ELF-1 (cell line): ENCODE results near the gene DMD.

Source experiments
- DNase-seq: peaks from one replicate; pipeline ENCODE4 v3.0.0-alpha.2; 2016; ENCODE audit warnings: low read depth, low spot score

DMD gene

DNA sequence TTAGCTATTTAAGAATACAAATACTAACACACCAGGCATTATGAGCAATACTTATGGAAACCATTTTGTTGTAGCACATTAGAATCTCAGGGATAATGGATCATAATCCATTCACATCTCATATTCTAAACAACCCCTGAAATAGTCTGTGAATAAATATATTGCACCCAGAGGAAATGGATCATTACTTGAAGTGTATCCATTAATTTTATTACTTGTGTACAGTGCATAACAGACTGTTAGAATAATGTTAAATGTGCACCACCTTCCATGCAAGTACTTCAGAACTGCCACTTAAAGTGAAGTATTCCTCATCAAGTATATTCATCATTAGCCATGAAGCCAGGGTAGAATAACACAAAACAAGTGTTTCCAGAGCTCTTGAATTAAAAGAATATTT, 715.5 kb downstream of the DMD start:
- DNase-seq = no peak

DNA sequence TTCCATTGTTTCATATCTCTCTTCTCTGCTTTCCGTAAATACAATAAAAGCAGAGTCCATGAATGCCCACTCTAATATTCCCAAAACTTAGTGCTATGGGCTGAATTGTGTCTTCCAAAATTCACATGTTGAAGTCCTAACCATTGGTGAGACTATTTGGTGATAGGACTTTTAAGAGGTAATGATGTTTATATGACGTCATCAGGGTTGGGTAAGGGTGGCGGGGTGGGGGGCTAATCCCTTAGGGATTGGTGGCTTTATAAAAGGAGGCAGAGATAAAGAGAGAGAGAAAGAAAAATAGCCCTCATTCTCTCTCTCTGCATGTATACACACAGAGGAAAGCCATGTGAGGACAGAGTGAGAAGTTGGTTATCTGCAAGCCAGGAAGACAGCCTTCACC, 722.2 kb downstream of the DMD start:
- DNase-seq = no peak

DNA sequence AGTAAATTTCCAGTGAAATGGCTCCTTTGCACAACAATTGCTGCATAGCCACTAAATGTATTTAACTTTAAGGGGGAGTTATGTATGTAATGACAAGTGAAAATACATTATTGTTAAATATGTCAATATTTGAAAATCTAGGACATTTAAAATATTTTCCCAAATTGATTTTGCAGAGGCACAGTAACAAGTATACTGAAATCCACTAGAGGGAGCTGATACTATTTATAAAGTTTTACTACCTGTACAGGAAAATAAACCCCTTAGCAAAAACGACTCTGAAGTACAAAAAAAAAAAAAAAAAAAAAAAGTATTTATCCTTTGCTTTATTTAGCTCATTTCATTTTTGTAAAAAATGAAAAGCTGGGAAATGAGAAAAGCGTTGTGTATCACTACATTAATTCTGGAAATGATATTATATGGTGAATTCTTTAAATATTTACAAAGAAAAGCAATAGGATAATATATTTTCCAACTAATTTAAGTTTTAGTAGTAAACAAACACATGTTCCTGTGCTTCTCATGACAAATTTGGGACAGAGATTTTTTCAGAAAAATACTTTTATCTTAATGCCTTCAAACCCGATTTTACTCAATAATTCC, 727.7 kb downstream of the DMD start:
- no peak for DNase-seq

DNA sequence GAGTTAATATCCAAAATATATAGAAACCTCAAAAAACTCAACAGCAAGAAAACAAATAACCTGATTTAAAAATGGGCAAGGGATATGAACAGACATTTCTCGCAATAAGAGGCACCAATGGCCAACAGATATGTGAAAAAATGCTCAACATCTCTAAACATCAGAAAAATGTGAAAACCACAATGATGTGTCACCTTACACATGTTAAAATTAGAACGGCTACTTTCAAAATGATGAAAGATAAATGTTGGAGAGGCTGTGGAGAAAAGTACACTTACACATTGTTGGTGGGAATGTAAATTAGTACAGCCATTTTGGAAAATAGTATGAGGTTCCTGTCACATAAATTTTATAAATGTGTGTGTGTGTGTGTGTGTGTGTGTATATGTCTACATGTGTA, 731.3 kb downstream of the DMD start:
- DNase-seq = no peak

DNA sequence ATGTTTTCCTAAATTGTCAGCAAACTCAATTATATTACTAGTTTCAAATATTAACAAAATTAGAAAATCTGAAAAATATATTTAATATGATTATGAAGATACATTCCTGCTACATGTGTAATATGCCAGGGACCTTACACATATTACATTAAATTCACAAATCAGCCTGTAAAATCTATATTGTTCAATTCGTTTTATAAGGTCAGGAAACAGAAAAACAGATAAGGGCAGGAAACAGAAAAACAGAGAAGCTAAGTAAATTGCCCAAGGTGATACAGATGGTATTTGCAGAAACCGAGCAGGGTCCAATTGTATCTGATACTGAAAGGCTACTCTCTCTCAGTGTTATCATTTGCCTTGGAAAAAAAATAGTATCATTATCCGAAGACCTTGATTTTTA, 739.0 kb downstream of the DMD start:
- no peak for DNase-seq

DNA sequence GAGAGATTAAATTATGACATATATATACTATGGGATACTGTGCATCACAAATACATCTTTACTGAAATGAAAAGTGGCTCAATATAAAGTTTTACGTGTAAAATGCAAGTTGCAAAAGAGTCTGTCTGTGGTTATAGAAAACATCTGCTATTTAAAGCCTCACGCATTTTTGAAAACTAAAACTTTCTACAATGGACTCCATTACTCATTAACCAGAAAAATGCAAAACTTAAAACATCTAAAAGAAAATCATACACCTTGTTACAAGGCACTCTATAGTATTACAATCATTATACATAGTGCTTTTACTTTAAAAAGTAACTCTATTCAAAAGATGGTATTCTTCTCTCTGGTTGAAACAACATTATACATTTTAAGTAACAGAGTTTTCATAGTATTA, 755.6 kb downstream of the DMD start:
- DNase-seq = no peak

DNA sequence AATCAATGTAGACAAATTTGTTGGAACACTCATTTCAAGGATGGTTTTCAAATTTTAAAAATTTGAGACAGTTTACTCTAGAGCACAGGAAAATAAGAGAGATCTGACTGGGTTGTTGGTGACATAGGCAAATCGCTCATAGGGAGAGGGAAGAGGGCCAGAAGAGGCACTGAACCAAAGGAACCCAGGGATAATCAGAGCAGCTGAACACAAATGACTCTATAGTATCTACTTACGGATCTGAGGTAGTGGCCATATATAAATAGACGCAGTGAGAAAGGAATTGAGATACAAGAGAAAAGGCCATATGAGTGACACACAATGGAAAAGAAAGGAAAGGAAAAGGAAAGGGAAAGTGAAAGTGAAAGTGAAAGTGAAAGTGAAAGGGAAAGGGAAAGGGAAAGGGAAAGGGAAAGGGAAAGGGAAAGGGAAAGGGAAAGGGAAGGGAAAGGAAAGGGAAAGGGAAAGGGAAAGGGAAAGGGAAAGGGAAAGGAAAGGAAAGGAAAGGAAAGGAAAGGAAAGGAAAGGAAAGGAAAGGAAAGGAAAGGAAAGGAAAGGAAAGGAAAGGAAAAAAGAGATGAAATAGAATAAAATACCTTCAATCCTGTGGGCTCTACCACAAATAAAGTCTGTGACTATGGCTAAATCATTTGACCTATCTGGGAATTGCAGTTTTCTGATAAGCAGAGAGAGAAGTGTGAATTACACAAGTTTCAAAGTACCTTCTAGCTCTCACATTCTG, 759.2 kb downstream of the DMD start:
- DNase-seq = no peak

DNA sequence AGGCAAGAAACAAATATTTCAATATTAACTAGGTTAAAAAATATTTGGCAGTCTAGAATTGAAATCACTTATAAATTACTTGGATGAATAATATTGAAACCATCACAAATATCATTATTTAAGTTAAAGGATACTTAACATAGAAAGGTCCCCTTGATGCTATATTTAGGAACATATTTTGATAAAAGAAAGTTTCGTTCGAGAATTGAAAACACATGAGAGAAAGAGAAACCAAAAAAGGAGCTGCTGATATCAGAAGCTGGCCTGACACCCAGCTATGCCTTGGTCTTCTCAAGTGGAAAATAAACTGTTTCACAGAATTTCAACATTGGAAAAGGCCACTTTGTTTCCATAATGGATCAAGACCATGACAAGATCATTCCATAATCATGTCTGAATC, 762.4 kb downstream of the DMD start:
- DNase-seq = no peak

DNA sequence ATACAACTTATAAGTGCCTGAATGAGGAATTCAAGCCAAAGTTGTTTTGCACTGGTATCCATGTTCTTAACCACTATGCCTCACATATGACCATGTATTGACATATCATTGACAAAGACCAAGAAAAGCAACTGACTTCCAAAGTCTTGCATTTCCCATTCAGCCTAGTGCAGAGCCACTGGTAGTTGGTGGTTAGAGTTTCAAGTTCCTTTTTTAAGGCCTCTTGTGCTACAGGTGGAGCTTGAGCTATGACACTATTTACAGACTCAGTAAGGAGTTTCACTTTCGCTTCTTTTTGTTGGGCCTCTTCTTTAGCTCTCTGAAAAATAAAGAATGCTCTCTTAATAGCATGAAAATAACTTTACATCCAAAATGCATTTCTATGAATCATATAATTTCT, 763.0 kb downstream of the DMD start:
- DNase-seq = no peak

DNA sequence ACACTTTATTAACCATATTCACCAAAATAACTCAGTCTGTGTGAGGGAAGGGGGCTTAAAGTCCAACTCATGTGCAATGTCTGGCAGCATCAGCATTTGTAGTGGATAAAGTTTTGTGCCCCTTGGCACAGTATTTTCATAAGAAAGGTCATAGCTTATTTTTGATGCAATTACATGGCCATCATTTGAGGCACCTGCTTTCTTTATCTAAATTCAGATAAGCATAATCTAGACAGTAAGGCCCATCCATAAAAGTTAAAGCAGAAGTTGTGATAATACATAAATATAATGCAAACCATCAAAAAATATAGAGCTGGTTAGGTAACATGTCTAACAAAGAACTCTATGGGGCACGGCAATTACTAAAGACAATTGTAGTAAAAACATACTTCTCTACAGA, 763.7 kb downstream of the DMD start:
- no peak for DNase-seq

DNA sequence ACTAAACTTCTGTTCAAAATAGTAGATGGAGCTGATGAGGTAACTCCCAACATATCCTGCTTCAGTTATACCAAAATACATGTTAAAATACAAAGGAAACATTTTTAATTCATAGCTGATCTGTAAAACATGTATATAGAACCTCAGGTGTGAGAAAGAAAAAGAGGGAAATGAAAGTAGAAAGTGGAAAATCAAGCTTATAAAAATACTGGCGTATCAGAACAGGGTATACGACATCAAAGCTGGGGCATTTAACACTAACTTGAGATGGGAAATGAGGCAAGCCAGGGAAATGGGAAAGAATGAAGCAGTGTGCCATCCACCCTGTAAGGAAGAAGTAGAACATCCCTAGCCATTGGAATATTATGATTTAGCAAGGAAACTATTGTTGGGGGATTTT, 767.5 kb downstream of the DMD start:
- DNase-seq = no peak

DNA sequence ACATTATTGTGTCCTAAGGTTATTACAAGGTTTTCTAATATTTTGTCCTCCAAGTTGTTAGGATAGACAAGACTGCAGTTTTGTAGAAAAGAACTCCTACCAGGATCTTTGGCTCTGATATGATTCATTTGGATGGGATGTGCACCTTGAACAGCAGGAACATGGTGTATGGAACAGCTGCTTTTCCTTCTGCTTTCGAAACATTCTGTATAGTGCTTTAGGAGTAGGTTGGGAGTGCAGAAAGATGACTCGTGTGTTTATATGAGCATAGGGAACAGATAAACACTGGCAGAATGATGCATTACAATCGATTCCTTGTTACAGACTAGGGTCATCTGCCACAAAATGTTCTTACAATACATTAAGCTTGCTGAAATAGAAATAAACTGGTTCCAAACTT, 790.1 kb downstream of the DMD start:
- no peak for DNase-seq

DNA sequence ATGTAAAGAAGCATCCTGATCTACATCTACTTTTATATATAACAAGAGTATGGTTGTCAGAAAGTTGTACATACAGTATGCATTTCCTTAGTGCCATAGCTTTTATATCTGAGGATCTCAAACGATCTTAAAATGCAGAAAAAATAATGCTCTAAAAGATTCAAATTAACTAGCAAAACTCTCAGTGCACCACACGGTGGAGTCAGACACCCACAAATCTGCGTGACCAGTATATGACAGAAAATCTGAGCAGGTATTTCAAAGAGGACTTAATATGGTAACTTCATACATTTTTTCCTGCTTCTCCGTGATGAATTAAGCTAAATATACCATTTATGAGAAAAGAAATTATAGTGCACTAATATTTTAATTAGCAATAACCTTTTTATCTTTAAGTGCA, 803.0 kb downstream of the DMD start:
- no peak for DNase-seq

DNA sequence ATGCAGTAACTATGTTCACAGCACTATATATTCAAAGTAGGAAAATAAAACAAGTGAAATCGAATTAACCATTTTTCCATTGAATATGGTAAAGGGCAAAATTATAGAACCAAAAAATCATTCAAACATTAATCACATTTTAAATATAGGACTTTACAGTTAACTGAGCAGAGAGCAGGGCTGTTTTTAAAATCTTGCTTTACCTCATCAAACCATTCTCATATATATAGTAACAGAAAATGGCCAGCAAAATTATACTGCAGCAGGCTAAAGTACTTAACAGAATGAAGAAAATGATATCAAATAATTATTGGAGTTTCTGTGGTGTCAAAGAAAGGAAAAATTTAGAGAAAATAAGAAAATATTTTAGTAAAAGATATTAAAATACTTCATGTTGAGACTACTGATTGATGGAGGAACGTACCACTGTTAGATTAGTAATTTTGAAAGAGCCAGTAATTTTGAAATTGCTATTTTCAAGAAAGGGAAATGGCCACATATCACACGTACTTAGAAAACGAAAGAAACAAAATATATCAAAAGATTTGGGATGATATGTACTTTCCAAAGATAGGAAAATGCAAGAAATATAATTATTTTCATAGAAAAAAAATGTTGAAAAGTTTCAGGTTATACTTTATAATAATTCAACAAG, 813.7 kb downstream of the DMD start:
- DNase-seq = no peak

DNA sequence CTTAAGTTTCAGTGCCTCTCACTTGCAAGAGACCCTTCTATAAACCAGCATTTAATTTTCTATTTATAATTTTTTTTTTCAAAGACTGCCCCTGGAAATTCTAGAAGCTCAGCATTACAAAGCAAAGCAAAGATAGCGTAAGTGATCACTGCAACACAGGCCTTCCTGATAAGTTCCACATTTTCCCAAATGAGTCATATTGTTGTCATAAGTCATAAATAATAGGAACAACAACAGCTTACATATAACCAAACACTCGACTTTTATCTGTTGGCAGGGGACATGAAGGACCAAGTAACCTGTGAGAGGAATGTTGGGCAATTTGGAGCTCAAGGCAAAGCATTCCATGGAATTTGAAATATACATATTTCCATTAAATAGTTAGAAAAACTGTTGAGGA, 815.5 kb downstream of the DMD start:
- no peak for DNase-seq

DNA sequence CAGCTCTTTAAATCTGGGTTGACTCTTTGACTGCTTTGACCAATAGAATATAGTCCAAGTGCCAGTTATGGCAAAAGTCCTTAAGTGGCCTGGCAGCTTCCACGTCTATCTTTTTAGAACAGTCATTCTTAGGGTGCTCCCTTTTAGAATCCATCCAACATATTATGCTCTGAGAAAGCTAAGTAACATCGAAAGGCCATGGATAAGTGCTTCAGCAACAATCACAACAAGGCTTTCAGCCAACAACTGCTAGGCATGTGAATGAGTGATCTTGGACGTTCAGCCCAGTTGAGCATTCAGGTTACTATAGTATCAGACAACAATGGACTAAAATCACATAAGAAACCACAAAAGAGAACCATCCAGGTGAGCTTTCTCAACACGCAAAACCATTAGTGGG, 818.7 kb downstream of the DMD start:
- no peak for DNase-seq

DNA sequence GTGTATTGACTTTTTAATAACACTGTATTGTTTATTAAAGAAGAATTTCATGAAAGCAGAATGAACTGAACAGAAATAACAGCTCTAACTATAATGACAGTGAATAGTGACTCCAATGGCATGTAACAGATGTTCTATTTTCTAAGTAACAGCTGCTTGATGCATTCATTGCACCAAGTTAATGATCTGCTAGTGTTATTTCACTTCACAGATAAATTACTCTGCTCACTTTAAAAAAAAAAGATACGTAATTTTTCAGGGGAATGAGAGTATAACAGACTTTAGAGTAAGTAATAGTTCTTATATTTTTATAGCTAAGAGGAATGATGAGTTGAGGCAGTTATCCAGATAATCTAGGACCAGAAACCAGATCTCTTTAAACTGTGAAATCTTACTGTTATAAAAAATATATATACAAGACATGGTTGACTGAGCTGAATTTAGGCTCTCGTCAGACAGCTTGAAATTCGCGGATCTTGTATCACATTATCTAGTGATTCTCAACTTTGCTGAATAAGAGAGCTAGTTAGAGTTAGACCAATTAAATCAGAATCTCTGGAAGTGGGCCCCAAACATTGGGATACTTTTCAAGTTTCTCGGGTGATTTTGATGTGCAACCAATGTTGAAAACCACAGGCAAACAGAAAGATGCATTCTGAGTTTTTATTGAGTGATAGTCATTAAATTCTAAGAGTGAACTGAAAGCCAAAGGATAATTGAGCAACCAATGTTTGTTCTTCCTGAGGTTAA, 840.7 kb downstream of the DMD start:
- no peak for DNase-seq

DNA sequence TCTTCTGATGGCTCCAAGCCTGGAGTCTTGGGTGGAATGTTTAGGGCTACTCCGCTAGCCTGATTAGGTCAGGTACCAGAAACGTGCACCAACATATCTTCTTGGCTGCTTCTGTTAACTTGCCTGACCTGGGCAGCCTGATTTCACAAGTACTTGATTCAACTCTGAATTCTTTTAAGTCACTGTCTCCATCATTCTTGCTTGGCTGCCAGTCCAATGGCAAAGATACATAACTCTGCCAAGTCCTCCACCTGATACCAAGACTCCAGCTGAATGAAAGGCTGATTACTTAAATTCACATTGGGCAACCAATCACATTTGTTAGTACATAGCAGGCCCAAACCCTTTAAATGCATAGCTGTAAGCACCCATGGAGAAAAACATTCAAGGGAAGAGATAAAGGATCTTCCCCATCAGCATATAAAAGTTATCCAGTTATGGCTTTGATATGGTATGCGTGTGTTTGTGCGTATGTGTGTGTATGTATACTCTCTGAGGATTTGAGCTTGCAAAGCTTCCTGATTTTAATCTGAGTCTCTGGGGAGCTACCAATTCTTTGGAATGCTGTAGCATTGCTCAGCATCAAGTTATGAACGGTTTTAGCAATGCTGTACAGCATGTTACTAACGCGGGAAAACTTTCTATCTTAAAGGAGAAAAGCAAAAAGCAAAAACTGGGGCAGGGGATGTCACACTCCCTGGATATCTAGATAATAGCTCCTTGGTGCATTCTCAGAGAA, 917.2 kb downstream of the DMD start:
- no peak for DNase-seq

DNA sequence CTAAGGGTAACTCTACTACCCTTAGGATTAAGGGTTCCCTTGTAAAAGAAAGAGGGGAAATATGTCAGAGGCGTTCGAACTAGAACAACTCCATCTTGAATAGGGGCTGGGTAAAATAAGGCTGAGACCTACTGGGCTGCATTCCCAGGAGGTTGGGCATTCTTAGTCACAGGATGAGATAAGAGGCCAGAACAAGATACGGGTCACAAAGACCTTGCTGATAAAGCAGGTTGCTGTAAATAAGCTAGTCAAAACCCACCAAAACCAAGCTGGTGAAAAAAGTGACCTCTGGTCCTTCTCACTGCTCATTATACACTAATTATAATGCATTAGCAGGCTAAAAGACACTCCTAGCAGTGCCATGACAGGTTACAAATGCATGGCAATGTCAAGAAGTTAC, 922.0 kb downstream of the DMD start:
- peak; percentile 5 for DNase-seq

DNA sequence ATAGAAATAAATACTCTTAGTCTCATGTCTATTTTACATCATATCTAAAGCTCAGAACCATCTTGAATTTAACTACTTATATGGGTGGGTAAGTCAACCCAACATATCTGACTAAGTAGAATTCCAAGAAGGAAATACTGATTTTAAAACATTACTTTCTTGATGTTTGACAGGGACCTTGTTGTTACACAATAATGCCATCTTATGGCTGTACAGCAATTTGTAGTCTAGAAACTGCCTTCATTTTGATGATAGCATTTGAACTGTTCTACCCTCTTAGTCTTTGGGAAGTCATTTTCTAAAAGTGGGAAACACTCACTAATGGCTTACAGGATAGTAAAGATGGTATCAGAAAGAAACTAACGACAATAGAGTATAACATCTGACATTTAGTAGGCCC, 929.5 kb downstream of the DMD start:
- DNase-seq = no peak

DNA sequence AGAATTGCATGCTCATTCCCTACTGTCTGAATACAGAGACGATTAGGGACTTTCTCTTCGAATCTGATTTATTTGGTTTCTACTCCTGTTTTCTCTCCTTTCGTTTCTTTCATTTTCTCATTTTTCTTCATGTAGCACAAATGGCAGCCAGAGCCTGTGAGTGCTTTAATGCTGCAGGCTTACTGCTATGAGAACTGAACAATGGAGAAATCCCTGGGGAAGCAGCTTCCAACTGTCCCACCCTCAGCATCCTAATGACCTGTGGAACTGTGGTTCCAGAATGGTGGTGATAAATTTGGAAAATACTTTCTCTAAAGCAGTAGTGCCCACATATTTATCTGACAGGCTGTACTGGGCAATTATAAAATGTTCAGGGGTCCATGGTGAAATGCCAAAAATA, 930.4 kb downstream of the DMD start:
- no peak for DNase-seq

DNA sequence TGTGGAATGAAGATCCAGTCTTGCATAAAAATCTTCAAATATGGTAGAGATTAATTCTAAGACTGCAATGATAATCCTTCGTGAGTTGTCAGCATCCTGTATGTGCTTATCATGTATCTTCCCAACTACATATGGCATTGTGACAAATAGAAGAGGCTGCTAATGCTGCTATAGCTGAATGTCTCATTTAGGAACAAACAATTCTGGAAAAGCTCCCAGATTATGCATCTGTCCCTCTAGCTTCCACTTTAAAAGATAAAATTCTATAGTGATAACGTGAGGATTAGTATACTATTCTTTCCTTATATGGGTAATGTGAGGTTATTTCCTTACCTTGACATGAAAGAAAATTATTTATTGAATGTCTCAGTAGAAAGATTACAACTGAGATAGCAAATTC, 930.9 kb downstream of the DMD start:
- DNase-seq = no peak
